Mucosa of descending colon (tissue), 3 donors: Measurements from ENCODE around the gene AFAP1L1. TPM values are rescaled to one million over a fixed set of nuclear protein-coding genes. Genes with fewer than 3 reads are reported as not detected.

Source experiments
- ATAC-seq: fragments of 200-7000 bp; cut with Tn5 transposase; one replicate; pipeline ENCODE4 v1.9.1; 2020; ENCODE audit warnings: mild to moderate bottlenecking, moderate library complexity
- DNase-seq, 3 donors: peaks; one replicate each; pipeline ENCODE4 v3.0.0-alpha.2; 2020
- H3K36me3 ChIP-seq: fragments of 200-600 bp; one replicate; pipeline ENCODE4 v1.8.0; 2021; ENCODE audit warnings: low read depth, mild to moderate bottlenecking
- H3K4me1 ChIP-seq: fragments of 200-600 bp; one replicate; pipeline ENCODE4 v1.8.0; 2021; ENCODE audit warnings: low read depth, mild to moderate bottlenecking
- H3K4me3 ChIP-seq: fragments of 200-600 bp; one replicate; pipeline ENCODE4 v1.8.0; 2021; ENCODE audit warnings: mild to moderate bottlenecking
- H3K9me3 ChIP-seq: fragments of 200-600 bp; one replicate; pipeline ENCODE4 v1.8.0; 2021; ENCODE audit warnings: mild to moderate bottlenecking
- CTCF ChIP-seq: fragments of 200-600 bp; IDR thresholded peaks from one replicate; pipeline ENCODE4 v1.8.0; 2022; ENCODE audit warnings: antibody characterized with exemption, mild to moderate bottlenecking
- intact Hi-C, 2 donors: fragments of 100-400 bp; cut with DNase I in 1 of 2; cut with micrococcal nuclease in 1 of 2; formaldehyde crosslinking; loops; one replicate each; pipeline versions ENCODE4 v1.11.0 to v1.11.1; 2022; cut with DNase I, micrococcal nuclease
- total RNA-seq, 3 donors: library from RNA; stranded (reverse); fragmentation: NEBNext Ultra II Directional in 2 of 3; extraction: Animal tissue kit (Norgen Biotek cat#: 25700) in 2 of 3; gene quantifications; one replicate each; pipeline versions ENCODE4 v1.2.1 to v1.2.4, GENCODE V29; 2021 to 2023
- donor health status: DM: no; HTN: no; CAD: no; lungs with moderate emphysema.
- donor health status: DM: no; HTN: no; CAD: no.
- donor health status: DM: no; HTN: yes; CAD: no.

AFAP1L1 gene
- total RNA-seq, 3 donors from 2014 or later, result 1.5 to 7.3 (median 1.9) TPM

- peak in 1 of 3 donors; percentile 63 for DNase-seq
- intact Hi-C loops, result loop anchor here in 1 of 2 donors (2.0 to 10.0 kb wide), 2 partner anchors 53 to 117 kb away; no protein-coding TSS in a partner anchor
These were observed 45.8 kb downstream of the AFAP1L1 start for GRCh38 chr5:149317281-149318048.

GRCh38 chr5:149319174-149319573 lies 47.5 kb downstream of the AFAP1L1 start:
- DNase-seq (no peak), ATAC-seq (no peak)
- H3K4me3 ChIP-seq, result no peak overlapping the region
- H3K9me3 ChIP-seq, result no peaks in the 10 kb centered on the region
- intact Hi-C loops, result loop anchor here in 1 of 2 donors (10.0 kb wide), 1 partner anchor 116 kb away; no protein-coding TSS in a partner anchor
- H3K36me3 ChIP-seq, result no peaks in the 10 kb centered on the region
- no peak for TF ChIP-seq CTCF
- H3K4me1 ChIP-seq, result peaks cover 27% of the 10 kb centered on the region

More at GRCh38 chr5:149317281-149318048, 45.8 kb downstream of the AFAP1L1 start:
- Histone ChIP-seq H3K9me3 (no peaks in the 10 kb centered on the region), H3K4me3 (no peak overlapping the region), H3K36me3 (no peaks in the 10 kb centered on the region), H3K4me1 (peaks cover 19% of the 10 kb centered on the region)
- ATAC-seq, result peak; percentile 21
- peak; percentile 49 for TF ChIP-seq CTCF

GRCh38 chr5:149320791-149321330 lies 49.2 kb downstream of the AFAP1L1 start:
- DNase-seq (peak; percentile 94 to 97 (median 94)), ATAC-seq (peak; percentile 96)
- Histone ChIP-seq H3K4me1 (peaks cover 27% of the 10 kb centered on the region), H3K9me3 (no peaks in the 10 kb centered on the region), H3K36me3 (no peaks in the 10 kb centered on the region), H3K4me3 (no peak overlapping the region)
- intact Hi-C loops, result no loop called here
- no peak for TF ChIP-seq CTCF

GRCh38 chr5:149322518-149322917 lies 50.9 kb downstream of the AFAP1L1 start:
- Histone ChIP-seq H3K4me3 (no peak overlapping the region), H3K36me3 (no peaks in the 10 kb centered on the region), H3K9me3 (no peaks in the 10 kb centered on the region), H3K4me1 (peaks cover 27% of the 10 kb centered on the region)
- intact Hi-C loops, result no loop called here
- peak; percentile 76 to 85 (median 81) for DNase-seq
- no peak for TF ChIP-seq CTCF
- peak; percentile 75 for ATAC-seq

- DNase-seq (no peak), ATAC-seq (no peak)
- no peaks in the 10 kb centered on the region for H3K9me3 ChIP-seq
- intact Hi-C loops, result no loop called here
- no peak overlapping the region for H3K4me3 ChIP-seq
- peaks cover 27% of the 10 kb centered on the region for H3K4me1 ChIP-seq
- no peaks in the 10 kb centered on the region for H3K36me3 ChIP-seq
- TF ChIP-seq CTCF, result no peak
These were observed 51.6 kb downstream of the AFAP1L1 start for GRCh38 chr5:149323210-149323609.
